ENCODE results near the gene PDYN.

The PDYN gene

GRCh38 chr20:1944345-1945091, 49.3 kb downstream of the PDYN start:
- Histone ChIP-seq H3K27me3 (ENCODE audit: insufficient read depth, low read length, poor library complexity) (peaks cover 2% of the 10 kb centered on the region), H2BK120ac (ENCODE audit: low read depth, low read length) (no peak overlapping the region), H3K36me3 (ENCODE audit: control insufficient read depth, insufficient read depth, low read length) (no peaks in the 10 kb centered on the region), H2BK15ac (replicated peaks; ENCODE audit: low read depth) (no peak overlapping the region), H3K4me2 (ENCODE audit: low read length) (no peak overlapping the region), H3K27ac (ENCODE audit: low read depth, low read length) (no peak overlapping the region), H3K9ac (ENCODE audit: low read length) (no peak overlapping the region), H3K4me1 (ENCODE audit: control insufficient read depth, low read depth, low read length) (peaks cover 3% of the 10 kb centered on the region), H2BK5ac (ENCODE audit: low read length) (no peak overlapping the region), H3K79me2 (ENCODE audit: control insufficient read depth, insufficient read depth, low read length) (no peaks in the 10 kb centered on the region), H4K8ac (ENCODE audit: low read depth, low read length) (no peak overlapping the region), H4K5ac (ENCODE audit: low read length) (no peak overlapping the region), H3K56ac (ENCODE audit: low read length) (no peak overlapping the region), H3K23ac (ENCODE audit: low read length) (no peak overlapping the region), H2AK5ac (ENCODE audit: low read length) (no peak overlapping the region), H3K4ac (ENCODE audit: low read depth, low read length) (no peak overlapping the region), H3K18ac (ENCODE audit: low read length) (no peak overlapping the region), H3K4me3 (ENCODE audit: low read length) (no peak overlapping the region), H3K79me1 (ENCODE audit: low read length) (no peaks in the 10 kb centered on the region)
- no CpG with 5 or more reads among the region's 6 CpGs for WGBS (ENCODE audit: extremely low coverage, insufficient coverage, low lambda C conversion rate)
- no peak for DNase-seq

GRCh38 chr20:1943275-1944002, 50.4 kb downstream of the PDYN start:
- H3K4ac ChIP-seq (ENCODE audit: low read depth, low read length): no peak overlapping the region
- no peak overlapping the region for H3K4me3 ChIP-seq (ENCODE audit: low read length)
- no peak overlapping the region for H3K18ac ChIP-seq (ENCODE audit: low read length)
- H3K23ac ChIP-seq (ENCODE audit: low read length): no peak overlapping the region
- DNase-seq: no peak
- no CpG with 5 or more reads among the region's 8 CpGs for WGBS (ENCODE audit: extremely low coverage, insufficient coverage, low lambda C conversion rate)
- no peaks in the 10 kb centered on the region for H3K79me2 ChIP-seq (ENCODE audit: control insufficient read depth, insufficient read depth, low read length)
- H3K79me1 ChIP-seq (ENCODE audit: low read length): no peaks in the 10 kb centered on the region
- H4K8ac ChIP-seq (ENCODE audit: low read depth, low read length): no peak overlapping the region
- no peak overlapping the region for H3K27ac ChIP-seq (ENCODE audit: low read depth, low read length)
- H3K56ac ChIP-seq (ENCODE audit: low read length): no peak overlapping the region
- H3K9ac ChIP-seq (ENCODE audit: low read length): no peak overlapping the region
- H2BK5ac ChIP-seq (ENCODE audit: low read length): no peak overlapping the region
- H3K27me3 ChIP-seq (ENCODE audit: insufficient read depth, low read length, poor library complexity): peaks cover 2% of the 10 kb centered on the region
- no peak overlapping the region for H4K5ac ChIP-seq (ENCODE audit: low read length)
- H3K4me1 ChIP-seq (ENCODE audit: control insufficient read depth, low read depth, low read length): peaks cover 3% of the 10 kb centered on the region
- H2BK15ac ChIP-seq (replicated peaks; ENCODE audit: low read depth): no peak overlapping the region
- no peak overlapping the region for H2BK120ac ChIP-seq (ENCODE audit: low read depth, low read length)
- no peak overlapping the region for H2AK5ac ChIP-seq (ENCODE audit: low read length)
- H3K4me2 ChIP-seq (ENCODE audit: low read length): no peak overlapping the region
- H3K36me3 ChIP-seq (ENCODE audit: control insufficient read depth, insufficient read depth, low read length): no peaks in the 10 kb centered on the region

- Histone ChIP-seq H2BK120ac (ENCODE audit: low read depth, low read length) (no peak overlapping the region), H3K79me2 (ENCODE audit: control insufficient read depth, insufficient read depth, low read length) (no peaks in the 10 kb centered on the region), H3K36me3 (ENCODE audit: control insufficient read depth, insufficient read depth, low read length) (no peaks in the 10 kb centered on the region), H3K79me1 (ENCODE audit: low read length) (no peaks in the 10 kb centered on the region), H3K27me3 (ENCODE audit: insufficient read depth, low read length, poor library complexity) (peaks cover 2% of the 10 kb centered on the region), H2BK5ac (ENCODE audit: low read length) (no peak overlapping the region), H4K5ac (ENCODE audit: low read length) (no peak overlapping the region), H3K27ac (ENCODE audit: low read depth, low read length) (no peak overlapping the region), H4K8ac (ENCODE audit: low read depth, low read length) (no peak overlapping the region), H3K56ac (ENCODE audit: low read length) (no peak overlapping the region), H3K4me2 (ENCODE audit: low read length) (no peak overlapping the region), H3K9ac (ENCODE audit: low read length) (no peak overlapping the region), H3K4me1 (ENCODE audit: control insufficient read depth, low read depth, low read length) (peaks cover 3% of the 10 kb centered on the region), H3K18ac (ENCODE audit: low read length) (no peak overlapping the region), H3K23ac (ENCODE audit: low read length) (no peak overlapping the region), H2AK5ac (ENCODE audit: low read length) (no peak overlapping the region), H2BK15ac (replicated peaks; ENCODE audit: low read depth) (no peak overlapping the region), H3K4me3 (ENCODE audit: low read length) (no peak overlapping the region), H3K4ac (ENCODE audit: low read depth, low read length) (no peak overlapping the region)
- DNase-seq: no peak
- WGBS (ENCODE audit: extremely low coverage, insufficient coverage, low lambda C conversion rate): no CpG with 5 or more reads among the region's 13 CpGs
Observed at GRCh38 chr20:1942486-1943274, 51.2 kb downstream of the PDYN start.

GRCh38 chr20:1942061-1942460, 51.8 kb downstream of the PDYN start:
- H3K56ac ChIP-seq (ENCODE audit: low read length): no peak overlapping the region
- peaks cover 2% of the 10 kb centered on the region for H3K27me3 ChIP-seq (ENCODE audit: insufficient read depth, low read length, poor library complexity)
- H4K8ac ChIP-seq (ENCODE audit: low read depth, low read length): no peak overlapping the region
- H3K79me1 ChIP-seq (ENCODE audit: low read length): no peaks in the 10 kb centered on the region
- H3K4ac ChIP-seq (ENCODE audit: low read depth, low read length): no peak overlapping the region
- no peak overlapping the region for H2BK5ac ChIP-seq (ENCODE audit: low read length)
- no peak overlapping the region for H3K9ac ChIP-seq (ENCODE audit: low read length)
- H3K23ac ChIP-seq (ENCODE audit: low read length): no peak overlapping the region
- no peak overlapping the region for H4K5ac ChIP-seq (ENCODE audit: low read length)
- H2AK5ac ChIP-seq (ENCODE audit: low read length): no peak overlapping the region
- WGBS (ENCODE audit: extremely low coverage, insufficient coverage, low lambda C conversion rate): no CpG with 5 or more reads among the region's 7 CpGs
- peaks cover 3% of the 10 kb centered on the region for H3K4me1 ChIP-seq (ENCODE audit: control insufficient read depth, low read depth, low read length)
- no peak overlapping the region for H2BK15ac ChIP-seq (replicated peaks; ENCODE audit: low read depth)
- no peak overlapping the region for H3K18ac ChIP-seq (ENCODE audit: low read length)
- no peak overlapping the region for H3K4me3 ChIP-seq (ENCODE audit: low read length)
- no peaks in the 10 kb centered on the region for H3K36me3 ChIP-seq (ENCODE audit: control insufficient read depth, insufficient read depth, low read length)
- no peak for DNase-seq
- no peak overlapping the region for H2BK120ac ChIP-seq (ENCODE audit: low read depth, low read length)
- H3K4me2 ChIP-seq (ENCODE audit: low read length): no peak overlapping the region
- H3K79me2 ChIP-seq (ENCODE audit: control insufficient read depth, insufficient read depth, low read length): no peaks in the 10 kb centered on the region
- H3K27ac ChIP-seq (ENCODE audit: low read depth, low read length): no peak overlapping the region

GRCh38 chr20:1941226-1941625, 52.6 kb downstream of the PDYN start:
- no peak overlapping the region for H3K56ac ChIP-seq (ENCODE audit: low read length)
- no peak overlapping the region for H3K4me3 ChIP-seq (ENCODE audit: low read length)
- no peak overlapping the region for H4K5ac ChIP-seq (ENCODE audit: low read length)
- H3K4me2 ChIP-seq (ENCODE audit: low read length): no peak overlapping the region
- H2BK5ac ChIP-seq (ENCODE audit: low read length): no peak overlapping the region
- no peak overlapping the region for H3K27ac ChIP-seq (ENCODE audit: low read depth, low read length)
- no peak overlapping the region for H4K8ac ChIP-seq (ENCODE audit: low read depth, low read length)
- no peak overlapping the region for H3K18ac ChIP-seq (ENCODE audit: low read length)
- H3K9ac ChIP-seq (ENCODE audit: low read length): no peak overlapping the region
- H3K4ac ChIP-seq (ENCODE audit: low read depth, low read length): no peak overlapping the region
- H3K4me1 ChIP-seq (ENCODE audit: control insufficient read depth, low read depth, low read length): no peaks in the 10 kb centered on the region
- DNase-seq: no peak
- WGBS (ENCODE audit: extremely low coverage, insufficient coverage, low lambda C conversion rate): no CpG with 5 or more reads among the region's 8 CpGs
- H3K79me1 ChIP-seq (ENCODE audit: low read length): no peaks in the 10 kb centered on the region
- no peak overlapping the region for H2BK120ac ChIP-seq (ENCODE audit: low read depth, low read length)
- no peaks in the 10 kb centered on the region for H3K27me3 ChIP-seq (ENCODE audit: insufficient read depth, low read length, poor library complexity)
- no peak overlapping the region for H3K23ac ChIP-seq (ENCODE audit: low read length)
- no peak overlapping the region for H2BK15ac ChIP-seq (replicated peaks; ENCODE audit: low read depth)
- no peaks in the 10 kb centered on the region for H3K79me2 ChIP-seq (ENCODE audit: control insufficient read depth, insufficient read depth, low read length)
- no peak overlapping the region for H2AK5ac ChIP-seq (ENCODE audit: low read length)
- no peaks in the 10 kb centered on the region for H3K36me3 ChIP-seq (ENCODE audit: control insufficient read depth, insufficient read depth, low read length)

Data from mesendoderm (in vitro differentiated cells).